ENCODE measurements around the gene RFPL2.

Gene RFPL2

GRCh38 chr22:32206774-32207758 is 2.2 kb upstream of the RFPL2 start:
- TF ChIP-seq CTCF (IDR thresholded peaks at IDR 0.05) = no peak
- H3K27ac ChIP-seq = no peak overlapping the region
- no peak overlapping the region for H3K4me3 ChIP-seq (ENCODE audit: low read depth in 1 of 2, low read length in 1 of 2)

DNA sequence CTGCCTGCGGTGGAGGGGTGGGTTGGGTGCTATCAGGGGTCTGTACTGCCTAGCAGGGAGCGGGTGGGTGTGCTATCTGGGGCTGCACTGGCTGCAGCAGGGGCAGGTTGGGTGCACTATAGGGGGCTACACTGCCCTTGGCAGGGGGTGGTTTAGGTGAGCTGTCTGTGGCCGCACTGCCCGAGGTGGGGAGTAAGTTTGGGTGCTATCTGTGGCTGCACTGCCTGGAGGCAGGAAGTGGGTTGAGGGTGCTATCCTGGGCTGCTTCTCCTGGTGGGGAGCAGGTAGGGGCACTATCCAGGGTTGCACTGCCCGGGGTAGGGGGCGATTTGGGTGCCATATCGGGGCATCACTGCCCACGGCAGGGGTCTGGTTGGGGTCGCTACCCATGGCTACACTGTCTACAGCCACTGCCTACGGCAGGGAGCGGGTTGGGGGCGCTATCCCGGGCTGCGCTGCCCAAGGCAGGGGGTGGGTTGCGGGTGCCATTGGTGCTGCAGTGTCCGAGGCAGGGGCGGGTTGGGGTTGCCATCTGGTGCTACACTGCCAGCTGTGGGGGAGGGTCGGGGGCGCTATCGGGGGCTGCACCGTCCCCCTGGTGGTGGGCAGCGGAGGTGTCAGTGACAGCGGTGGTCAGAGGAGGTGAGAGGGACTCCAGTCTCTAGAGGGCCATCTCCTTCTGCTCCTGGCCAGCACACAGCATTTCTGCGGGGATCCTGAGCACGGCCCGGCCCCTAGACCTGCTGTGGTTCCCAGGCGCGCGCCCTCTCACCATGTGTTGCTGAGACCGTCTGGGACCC is 1.3 kb upstream of the RFPL2 start:
- Histone ChIP-seq H3K36me3 (no peaks in the 10 kb centered on the region), H3K9me3 (no peaks in the 10 kb centered on the region), H3K4me3 (ENCODE audit: low read depth in 1 of 2, low read length in 1 of 2) (no peak overlapping the region), H3K27me3 (peaks cover 40% of the 10 kb centered on the region), H3K4me1 (ENCODE audit: control insufficient read depth in 1 of 2, insufficient read depth in 1 of 2, low read depth in 1 of 2, low read length in 1 of 2) (peaks cover 25% of the 10 kb centered on the region in 2 experiments), H3K27ac (no peak overlapping the region)
- TF ChIP-seq CTCF (IDR thresholded peaks at IDR 0.05) = no peak

More at GRCh38 chr22:32206774-32207758, 2.2 kb upstream of the RFPL2 start:
- H3K9me3 ChIP-seq = no peaks in the 10 kb centered on the region
- H3K4me1 ChIP-seq (ENCODE audit: control insufficient read depth in 1 of 2, insufficient read depth in 1 of 2, low read depth in 1 of 2, low read length in 1 of 2) = peaks cover 16% of the 10 kb centered on the region in 2 experiments
- H3K27me3 ChIP-seq = peaks cover 39% of the 10 kb centered on the region
- H3K36me3 ChIP-seq = no peaks in the 10 kb centered on the region

DNA sequence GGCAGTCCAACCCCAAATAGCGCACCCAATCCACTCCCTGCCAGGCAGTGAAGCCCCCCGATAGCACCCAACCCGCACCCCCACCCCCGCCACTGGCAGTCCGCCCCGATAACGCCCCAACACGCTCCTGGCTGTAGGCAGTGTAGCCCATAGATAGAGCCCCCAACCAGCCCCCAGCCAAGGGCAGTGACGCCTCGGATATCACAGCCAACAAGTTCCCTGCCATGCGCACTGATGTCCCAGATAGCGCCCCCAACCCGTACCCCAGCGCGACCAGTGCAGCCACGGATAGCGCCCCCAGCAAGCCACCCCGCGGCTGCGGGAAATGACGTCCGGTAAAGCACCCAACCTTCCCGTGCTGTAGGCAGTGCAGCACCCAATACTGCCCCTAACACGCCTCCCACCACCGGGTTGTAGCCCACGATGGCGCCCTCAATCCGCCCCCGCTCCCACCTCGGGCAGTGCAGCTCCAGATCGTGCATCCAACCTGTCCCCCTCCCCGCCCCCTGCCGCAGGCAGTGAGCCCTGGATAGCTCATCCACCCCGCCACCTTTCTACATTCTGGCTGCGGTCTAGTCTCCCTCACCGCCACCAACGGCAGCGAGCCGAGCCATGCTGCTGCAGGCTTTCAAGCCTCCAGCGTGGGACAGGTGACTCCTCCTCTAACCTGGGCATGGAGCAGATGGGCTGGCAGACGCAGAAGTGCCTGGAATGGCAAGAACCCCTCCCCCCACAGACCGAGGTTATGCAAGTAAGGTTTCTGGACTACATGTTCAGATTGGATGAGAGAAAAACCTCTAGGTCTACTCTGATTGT is 625 bp downstream of the RFPL2 start:
- H3K4me1 ChIP-seq (ENCODE audit: control insufficient read depth in 1 of 2, insufficient read depth in 1 of 2, low read depth in 1 of 2, low read length in 1 of 2) = peaks cover 34 to 38% of the 10 kb centered on the region in 2 experiments
- peaks cover 40% of the 10 kb centered on the region for H3K27me3 ChIP-seq
- no peak for TF ChIP-seq CTCF (IDR thresholded peaks at IDR 0.05)
- no peaks in the 10 kb centered on the region for H3K9me3 ChIP-seq
- H3K4me3 ChIP-seq (ENCODE audit: low read depth in 1 of 2, low read length in 1 of 2) = no peak overlapping the region
- H3K27ac ChIP-seq = no peak overlapping the region
- H3K36me3 ChIP-seq = no peaks in the 10 kb centered on the region

GRCh38 chr22:32203181-32204039 is 1.5 kb downstream of the RFPL2 start:
- TF ChIP-seq CTCF (IDR thresholded peaks at IDR 0.05) = no peak
- Histone ChIP-seq H3K9me3 (no peaks in the 10 kb centered on the region), H3K27me3 (peaks cover 40% of the 10 kb centered on the region), H3K4me1 (ENCODE audit: control insufficient read depth in 1 of 2, insufficient read depth in 1 of 2, low read depth in 1 of 2, low read length in 1 of 2) (peaks cover 34 to 38% of the 10 kb centered on the region in 2 experiments), H3K27ac (no peak overlapping the region), H3K4me3 (ENCODE audit: low read depth in 1 of 2, low read length in 1 of 2) (peak overlapping the region in 1 of 2 experiments; percentile 28), H3K36me3 (no peaks in the 10 kb centered on the region)
